ENCODE measurements around the gene PFN3. TPM values are rescaled to one million over a fixed set of nuclear protein-coding genes. Genes with fewer than 3 reads are reported as not detected.

The PFN3 gene
- total RNA-seq, 1 experiment from 2014 or later, result not detected

DNA sequence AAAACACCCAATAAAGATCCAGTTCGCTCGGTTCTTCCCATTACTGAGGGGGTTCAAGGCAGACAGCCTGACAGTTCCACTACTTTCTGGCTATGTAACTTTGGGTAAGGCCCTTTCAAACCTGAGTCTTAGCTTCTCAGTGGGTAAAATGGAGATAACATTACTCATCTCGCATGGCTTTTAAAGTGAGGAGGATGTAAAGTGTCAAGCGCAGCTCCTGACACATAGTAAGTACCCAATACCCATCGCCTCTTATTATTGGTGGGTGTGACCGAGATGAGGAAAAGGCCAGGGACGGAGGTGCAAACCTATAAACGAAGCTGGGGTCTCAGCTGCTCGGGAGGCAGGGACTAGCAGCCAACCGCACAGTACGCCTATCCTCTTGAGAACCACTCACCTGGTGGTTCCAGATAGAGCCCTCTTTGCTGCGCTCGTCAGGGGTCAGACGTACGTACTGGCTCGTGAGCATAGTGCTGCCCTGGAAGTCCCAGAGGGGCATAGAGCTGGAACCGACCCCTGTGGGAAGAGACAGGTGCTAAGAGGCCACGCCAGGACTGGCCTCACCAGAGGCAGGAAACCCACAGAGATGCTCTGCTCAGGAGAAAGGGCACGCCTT lies 49.6 kb downstream of the PFN3 start:
- Histone ChIP-seq H3K27me3 (ENCODE audit: insufficient read depth, low read depth) (no peaks in the 10 kb centered on the region), H4K20me1 (ENCODE audit: insufficient read depth) (peaks cover 18% of the 10 kb centered on the region), H3K4me2 (peak overlapping the region; percentile 88), H3K79me2 (ENCODE audit: low read depth) (peaks cover 54% of the 10 kb centered on the region), H3K4me1 (replicated peaks; ENCODE audit: insufficient read depth) (peaks cover 20% of the 10 kb centered on the region), H3K36me3 (ENCODE audit: low read depth) (0 out of 2 replicates have a peak, but pooled peaks cover 6% of the 10 kb centered on the region), H3K27ac (peak overlapping the region; percentile 85), H3K9me2 (ENCODE audit: insufficient read depth) (no peaks in the 10 kb centered on the region), H3F3A (ENCODE audit: insufficient read depth, low read depth) (0 out of 2 replicates have a peak, but pooled peaks cover 8% of the 10 kb centered on the region), H2AFZ (peak overlapping the region; percentile 81), H3K4me3 (peak overlapping the region; percentile 78), H3K9me3 (ENCODE audit: insufficient read depth, low read depth) (no peaks in the 10 kb centered on the region)
- CTCF ChIA-PET, result interaction anchor here (0.6 to 1.3 kb wide), 3 partner anchors 16 to 33 kb away, joined by 3 to 12 read pairs (median 4); no protein-coding TSS in a partner anchor
- no peak for DNase-seq
- intact Hi-C loops (cut with micrococcal nuclease; ENCODE audit: unreplicated experiment), result loop anchor here (5.0 kb wide), 1 partner anchor 41 kb away; no protein-coding TSS in a partner anchor
- POLR2A ChIA-PET (ENCODE audit: unreplicated experiment), result interaction anchor here (0.6 kb wide), 1 partner anchor 97 kb away, joined by 4 read pairs; no protein-coding TSS in a partner anchor
- TF ChIP-seq EZH2 (IDR thresholded peaks at IDR 0.05; ENCODE audit: low read depth), result no peak
- TF ChIP-seq, protein P1, sequence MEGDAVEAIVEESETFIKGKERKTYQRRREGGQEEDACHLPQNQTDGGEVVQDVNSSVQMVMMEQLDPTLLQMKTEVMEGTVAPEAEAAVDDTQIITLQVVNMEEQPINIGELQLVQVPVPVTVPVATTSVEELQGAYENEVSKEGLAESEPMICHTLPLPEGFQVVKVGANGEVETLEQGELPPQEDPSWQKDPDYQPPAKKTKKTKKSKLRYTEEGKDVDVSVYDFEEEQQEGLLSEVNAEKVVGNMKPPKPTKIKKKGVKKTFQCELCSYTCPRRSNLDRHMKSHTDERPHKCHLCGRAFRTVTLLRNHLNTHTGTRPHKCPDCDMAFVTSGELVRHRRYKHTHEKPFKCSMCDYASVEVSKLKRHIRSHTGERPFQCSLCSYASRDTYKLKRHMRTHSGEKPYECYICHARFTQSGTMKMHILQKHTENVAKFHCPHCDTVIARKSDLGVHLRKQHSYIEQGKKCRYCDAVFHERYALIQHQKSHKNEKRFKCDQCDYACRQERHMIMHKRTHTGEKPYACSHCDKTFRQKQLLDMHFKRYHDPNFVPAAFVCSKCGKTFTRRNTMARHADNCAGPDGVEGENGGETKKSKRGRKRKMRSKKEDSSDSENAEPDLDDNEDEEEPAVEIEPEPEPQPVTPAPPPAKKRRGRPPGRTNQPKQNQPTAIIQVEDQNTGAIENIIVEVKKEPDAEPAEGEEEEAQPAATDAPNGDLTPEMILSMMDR (conservative IDR thresholded peaks at IDR 0.05), result no peak
- BruUV-seq (replicated peaks), result TSS peak; percentile 44

Other genes starting within 250 kb of the PFN3 start
- 16.9 and 25.2 TPM in 2 replicates for gene RAB24, start 96.9 kb downstream of the PFN3 start, total RNA-seq (2021)
- gene PRELID1, start 96.9 kb downstream of the PFN3 start, total RNA-seq (2021), result 189 and 209 TPM in 2 replicates
- gene MXD3, start 88.8 kb downstream of the PFN3 start, total RNA-seq (2021), result 50.0 and 54.8 TPM in 2 replicates
- gene LMAN2, start 49.0 kb downstream of the PFN3 start, total RNA-seq (2021), result 129 and 153 TPM in 2 replicates
- gene RGS14, start 42.7 kb downstream of the PFN3 start, total RNA-seq (2021), result 11.9 and 13.6 TPM in 2 replicates
- gene SLC34A1, start 16.2 kb downstream of the PFN3 start, total RNA-seq (2021), result 0.28 TPM in 1 of 2 replicates, not detected in the other
- gene F12, start 8.9 kb upstream of the PFN3 start, total RNA-seq (2021), result 14.5 and 17.0 TPM in 2 replicates
- gene GRK6, start 26.0 kb upstream of the PFN3 start, total RNA-seq (2021), result 82.3 and 124 TPM in 2 replicates
- 22.2 and 31.7 TPM in 2 replicates for gene PRR7, start 46.2 kb upstream of the PFN3 start, total RNA-seq (2021)
- 144 and 181 TPM in 2 replicates for gene DBN1, start 73.0 kb upstream of the PFN3 start, total RNA-seq (2021)
- gene PDLIM7, start 96.9 kb upstream of the PFN3 start, total RNA-seq (2021), result 167 and 202 TPM in 2 replicates
- 12.2 and 12.3 TPM in 2 replicates for gene DOK3, start 109.2 kb upstream of the PFN3 start, total RNA-seq (2021)
- gene DDX41, start 116.3 kb upstream of the PFN3 start, total RNA-seq (2021), result 90.8 and 93.1 TPM in 2 replicates
- gene FAM193B, start 153.9 kb upstream of the PFN3 start, total RNA-seq (2021), result 70.4 and 102 TPM in 2 replicates
- 168 and 173 TPM in 2 replicates for gene TMED9, start 191.5 kb upstream of the PFN3 start, total RNA-seq (2021)
- 27.9 and 29.5 TPM in 2 replicates for gene B4GALT7, start 199.5 kb upstream of the PFN3 start, total RNA-seq (2021)